Calu3 (cell line): Measurements from ENCODE around the gene GMPPA. TPM values are rescaled to one million over a fixed set of nuclear protein-coding genes. Genes with fewer than 3 reads are reported as not detected.
A peak's percentile ranks its signal among the peaks of the same experiment; 100 is the strongest.

ENCODE experiments used
- BruUV-seq: library from RNA; stranded (reverse); fragments of 400-500 nt; replicated peaks from 2 replicates; lab custom pipeline; 2021; lab: Mats Ljungman, UMichigan
- CTCF ChIA-PET: fragments of 300-600 bp; sonication (Branson Sonifier 250); formaldehyde crosslinking; loops from one replicate; lab custom pipeline; 2022; ENCODE audit warnings: antibody characterized with exemption; lab: Charles Lee
- DNase-seq: peaks from one replicate; pipeline ENCODE4 v3.0.0; 2022
- H3K27ac Mint-ChIP-seq: one replicate; pipeline ENCODE4 v1.8.0; 2022; ENCODE audit warnings: mixed read lengths; ENCODE audit not compliant: unreplicated experiment
- H3K27me3 Mint-ChIP-seq: one replicate; pipeline ENCODE4 v1.8.0; 2022; ENCODE audit warnings: mixed read lengths; ENCODE audit not compliant: unreplicated experiment
- H3K36me3 Mint-ChIP-seq: one replicate; pipeline ENCODE4 v1.8.0; 2022; ENCODE audit warnings: mild to moderate bottlenecking, moderate library complexity, mixed read lengths; ENCODE audit not compliant: insufficient read depth, unreplicated experiment
- H3K4me1 Mint-ChIP-seq: one replicate; pipeline ENCODE4 v1.8.0; 2022; ENCODE audit warnings: mild to moderate bottlenecking, low read depth, mixed read lengths; ENCODE audit not compliant: unreplicated experiment
- H3K4me3 Mint-ChIP-seq: one replicate; pipeline ENCODE4 v1.8.0; 2022; ENCODE audit warnings: mild to moderate bottlenecking, low read depth, moderate library complexity, mixed read lengths; ENCODE audit not compliant: unreplicated experiment
- H3K9me3 Mint-ChIP-seq: one replicate; pipeline ENCODE4 v1.8.0; 2022; ENCODE audit warnings: low read depth, mixed read lengths; ENCODE audit not compliant: unreplicated experiment
- intact Hi-C: fragments of 100-400 bp; cut with micrococcal nuclease; formaldehyde crosslinking; loops from one replicate; pipeline ENCODE4 v1.10.0; 2022; ENCODE audit not compliant: unreplicated experiment
- total RNA-seq: library from RNA; stranded (reverse); gene quantifications from 2 replicates; pipeline ENCODE4 v1.2.3, GENCODE V29; 2022
- TF ChIP-seq, protein P1 (sequence below): fragments of 200-600 bp; IDR thresholded peaks from one replicate; pipeline ENCODE4 v1.8.0; 2022; ENCODE audit warnings: antibody characterized with exemption; ENCODE audit not compliant: unreplicated experiment

GMPPA gene
- total RNA-seq, 1 experiment from 2014 or later, result 53.0 TPM

GRCh38 chr2:219537657-219538488 is 39.2 kb downstream of the GMPPA start:
- Mint-ChIP-seq H3K4me1 (peaks cover 27% of the 10 kb centered on the region), H3K36me3 (peaks cover 54% of the 10 kb centered on the region), H3K9me3 (no peaks in the 10 kb centered on the region), H3K27ac (peak overlapping the region; percentile 53), H3K27me3 (peaks cover 13% of the 10 kb centered on the region), H3K4me3 (no peak overlapping the region)
- DNase-seq, result peak; percentile 69
- BruUV-seq, result no TSS peak
- CTCF ChIA-PET, result interaction anchor here (0.5 to 1.3 kb wide), 8 partner anchors 10 to 565 kb away, joined by 3 to 8 read pairs (median 5); no protein-coding TSS in a partner anchor
- TF ChIP-seq, protein P1, sequence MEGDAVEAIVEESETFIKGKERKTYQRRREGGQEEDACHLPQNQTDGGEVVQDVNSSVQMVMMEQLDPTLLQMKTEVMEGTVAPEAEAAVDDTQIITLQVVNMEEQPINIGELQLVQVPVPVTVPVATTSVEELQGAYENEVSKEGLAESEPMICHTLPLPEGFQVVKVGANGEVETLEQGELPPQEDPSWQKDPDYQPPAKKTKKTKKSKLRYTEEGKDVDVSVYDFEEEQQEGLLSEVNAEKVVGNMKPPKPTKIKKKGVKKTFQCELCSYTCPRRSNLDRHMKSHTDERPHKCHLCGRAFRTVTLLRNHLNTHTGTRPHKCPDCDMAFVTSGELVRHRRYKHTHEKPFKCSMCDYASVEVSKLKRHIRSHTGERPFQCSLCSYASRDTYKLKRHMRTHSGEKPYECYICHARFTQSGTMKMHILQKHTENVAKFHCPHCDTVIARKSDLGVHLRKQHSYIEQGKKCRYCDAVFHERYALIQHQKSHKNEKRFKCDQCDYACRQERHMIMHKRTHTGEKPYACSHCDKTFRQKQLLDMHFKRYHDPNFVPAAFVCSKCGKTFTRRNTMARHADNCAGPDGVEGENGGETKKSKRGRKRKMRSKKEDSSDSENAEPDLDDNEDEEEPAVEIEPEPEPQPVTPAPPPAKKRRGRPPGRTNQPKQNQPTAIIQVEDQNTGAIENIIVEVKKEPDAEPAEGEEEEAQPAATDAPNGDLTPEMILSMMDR, result peak; percentile 19
- intact Hi-C loops, result no loop called here

- Mint-ChIP-seq H3K4me3 (no peak overlapping the region), H3K27ac (no peak overlapping the region), H3K9me3 (no peaks in the 10 kb centered on the region), H3K36me3 (peaks cover 60% of the 10 kb centered on the region), H3K4me1 (peaks cover 27% of the 10 kb centered on the region), H3K27me3 (peaks cover 6% of the 10 kb centered on the region)
- CTCF ChIA-PET, result interaction anchor here (0.6 to 1.7 kb wide), 3 partner anchors 9 to 565 kb away, joined by 4 to 5 read pairs (median 5); no protein-coding TSS in a partner anchor
- TF ChIP-seq, protein P1, result no peak
- no peak for DNase-seq
- no TSS peak for BruUV-seq
- intact Hi-C loops, result no loop called here
Measured at GRCh38 chr2:219538504-219538951, 39.8 kb downstream of the GMPPA start.

DNA sequence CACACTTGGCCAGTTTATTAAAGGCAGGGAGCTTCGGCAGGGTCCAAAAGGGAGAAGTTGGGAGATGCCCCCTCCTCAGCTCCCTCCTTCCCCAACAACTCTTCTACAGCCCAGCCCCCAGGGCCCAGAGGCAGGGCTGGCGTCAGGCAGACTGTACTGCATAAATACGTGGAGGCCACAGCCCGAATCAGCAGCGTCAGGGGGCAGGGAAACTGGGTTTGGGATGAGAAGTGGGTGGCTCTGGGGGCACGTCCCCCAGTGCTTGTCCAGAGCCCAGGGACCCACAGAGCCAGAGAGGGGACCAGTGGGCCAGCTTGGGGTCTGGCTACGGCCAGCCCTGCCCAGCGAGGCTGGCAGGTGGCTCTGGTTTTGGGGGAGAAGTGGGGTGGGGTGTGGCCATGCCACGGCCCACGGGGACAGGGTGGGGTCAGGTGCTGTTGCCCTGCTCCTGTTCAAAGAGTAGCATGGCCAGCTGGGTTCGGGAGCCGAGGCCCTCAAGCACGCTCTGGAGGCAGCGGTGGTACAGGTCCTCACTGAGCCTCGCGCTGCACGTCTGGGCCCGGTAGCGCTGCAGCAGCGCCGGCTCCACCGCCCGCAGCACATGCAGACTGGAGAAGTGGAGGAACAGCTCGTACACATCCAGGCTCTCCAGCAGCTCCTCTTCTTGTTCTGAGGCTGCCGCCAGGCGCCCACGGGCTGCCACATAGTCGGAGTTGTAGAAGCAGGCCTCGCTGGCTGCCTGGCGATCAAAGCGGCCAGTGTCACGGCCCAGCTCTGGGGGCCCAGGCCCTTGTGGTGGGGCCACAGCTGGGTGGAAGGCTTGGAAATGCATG is 40.5 kb downstream of the GMPPA start:
- Mint-ChIP-seq H3K27ac (no peak overlapping the region), H3K36me3 (peaks cover 66% of the 10 kb centered on the region), H3K4me1 (peaks cover 27% of the 10 kb centered on the region), H3K27me3 (peaks cover under 1% of the 10 kb centered on the region), H3K4me3 (no peak overlapping the region), H3K9me3 (no peaks in the 10 kb centered on the region)
- no TSS peak for BruUV-seq
- no peak for DNase-seq
- TF ChIP-seq, protein P1, result no peak
- CTCF ChIA-PET, result interaction anchor here (0.7 to 1.7 kb wide), 2 partner anchors 10 to 17 kb away, joined by 4 to 5 read pairs; no protein-coding TSS in a partner anchor
- intact Hi-C loops, result no loop called here
